HG03280 (cell line): ENCODE data around the gene ZNF439.
"Not testable (repeated sequence)": the region's sequence is repeated elsewhere in the genome, so short reads cannot be mapped to it uniquely, and the experiment has no call there.

ENCODE experiments used
- ATAC-seq: cut with Tn5 transposase; IDR thresholded peaks from one replicate; pipeline ENCODE4 v1.9.1; 2021; ENCODE audit warnings: mild to moderate bottlenecking, moderate library complexity; ENCODE audit not compliant: unreplicated experiment

The ZNF439 gene

GRCh38 chr19:11848594-11849469 is at the start of gene ZNF439:
Gene ZNF439 (plus strand): TSS chr19:11848726. CDS start chr19:11848868, 142 bp downstream.
- ATAC-seq = peak; percentile 89

DNA sequence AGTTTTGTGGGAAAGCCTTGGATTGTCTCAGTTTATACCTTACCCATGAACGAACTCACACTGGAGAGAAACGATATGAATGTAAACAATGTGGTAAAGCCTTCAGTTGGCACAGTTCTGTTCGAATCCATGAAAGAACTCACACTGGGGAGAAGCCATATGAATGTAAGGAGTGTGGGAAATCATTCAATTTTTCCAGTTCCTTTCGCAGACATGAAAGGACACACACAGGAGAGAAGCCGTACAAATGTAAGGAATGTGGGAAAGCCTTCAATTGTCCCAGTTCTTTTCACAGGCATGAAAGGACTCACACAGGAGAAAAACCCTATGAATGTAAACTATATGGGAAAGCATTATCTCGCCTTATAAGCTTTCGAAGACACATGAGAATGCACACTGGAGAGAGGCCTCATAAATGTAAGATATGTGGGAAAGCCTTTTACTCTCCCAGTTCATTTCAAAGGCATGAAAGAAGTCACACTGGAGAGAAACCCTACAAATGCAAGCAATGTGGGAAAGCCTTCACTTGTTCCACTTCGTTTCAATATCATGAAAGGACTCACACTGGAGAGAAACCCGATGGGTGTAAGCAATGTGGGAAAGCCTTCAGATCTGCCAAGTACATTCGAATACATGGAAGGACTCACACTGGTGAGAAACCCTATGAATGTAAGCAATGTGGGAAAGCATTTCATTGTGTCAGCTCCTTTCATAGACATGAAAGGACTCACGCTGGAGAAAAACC is 42.0 kb upstream of the ZNF439 start:
- ATAC-seq = no peak

DNA sequence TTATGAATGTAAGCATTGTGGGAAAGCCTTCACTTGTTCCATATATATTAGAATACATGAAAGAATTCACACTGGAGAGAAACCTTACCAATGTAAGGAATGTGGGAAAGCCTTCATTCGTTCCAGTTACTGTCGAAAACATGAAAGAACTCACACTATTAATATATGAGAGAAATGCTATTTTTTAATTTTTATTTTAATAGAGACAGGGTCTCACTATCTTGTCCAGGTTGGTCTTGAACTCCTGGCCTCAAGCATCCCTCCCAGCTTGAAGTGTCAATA is 41.5 kb upstream of the ZNF439 start:
- ATAC-seq = no peak

DNA sequence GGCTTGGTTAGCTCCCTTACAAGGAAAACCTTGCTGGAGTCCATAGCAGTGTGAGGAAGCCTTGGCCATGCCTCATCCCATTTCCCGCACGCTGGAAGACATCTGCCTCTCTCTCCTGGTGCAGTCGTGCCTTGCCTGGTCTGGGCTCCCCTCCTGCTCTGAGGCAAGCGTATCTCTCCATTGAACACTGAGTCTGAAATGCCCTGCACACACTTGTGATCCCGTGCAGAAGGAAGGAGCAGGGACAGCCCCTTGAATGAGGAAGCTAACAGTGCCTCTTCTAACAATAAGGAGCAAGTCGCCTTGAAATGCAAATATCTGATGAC is 34.9 kb upstream of the ZNF439 start:
- peak; percentile 20 for ATAC-seq

DNA sequence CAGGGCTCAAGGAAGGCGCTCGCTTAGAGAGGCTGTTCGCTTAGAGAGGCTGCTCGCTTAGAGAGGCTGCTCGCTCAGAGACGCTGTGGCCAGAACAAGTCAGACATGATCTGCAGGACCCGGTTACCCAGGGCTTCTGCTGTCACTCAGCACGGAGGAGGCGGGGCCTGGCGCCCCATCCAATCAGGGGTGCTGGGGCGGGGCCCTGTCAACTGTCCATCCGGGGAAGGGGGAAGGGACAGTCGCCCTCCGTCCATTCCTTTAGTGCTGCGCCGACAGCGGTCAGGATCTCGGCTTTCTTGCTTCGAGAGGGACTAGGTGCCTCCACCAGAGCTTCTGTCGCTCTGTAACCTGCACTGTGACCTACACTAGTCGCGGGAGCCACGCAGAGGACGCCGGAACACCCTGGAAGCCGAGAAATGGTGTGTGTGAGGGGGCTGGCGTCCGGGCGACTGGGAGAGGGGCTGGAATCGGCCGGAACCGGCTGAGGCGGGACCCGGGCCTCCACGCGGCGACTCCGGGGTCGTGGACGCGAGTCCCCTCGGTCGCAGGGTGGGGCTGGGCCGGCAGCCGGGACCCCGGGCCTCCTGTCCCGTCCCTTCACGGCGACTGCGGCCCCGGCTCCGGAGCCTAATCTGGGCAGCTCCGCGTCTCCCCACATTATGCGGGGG is 34.4 kb upstream of the ZNF439 start, which contains the start of gene ZNF440:
Gene ZNF440 (plus strand): TSS at position 245 of the 671 bp plus-strand sequence. CDS start 175 bp downstream, at position 420.
- peak; percentile 100 for ATAC-seq

DNA sequence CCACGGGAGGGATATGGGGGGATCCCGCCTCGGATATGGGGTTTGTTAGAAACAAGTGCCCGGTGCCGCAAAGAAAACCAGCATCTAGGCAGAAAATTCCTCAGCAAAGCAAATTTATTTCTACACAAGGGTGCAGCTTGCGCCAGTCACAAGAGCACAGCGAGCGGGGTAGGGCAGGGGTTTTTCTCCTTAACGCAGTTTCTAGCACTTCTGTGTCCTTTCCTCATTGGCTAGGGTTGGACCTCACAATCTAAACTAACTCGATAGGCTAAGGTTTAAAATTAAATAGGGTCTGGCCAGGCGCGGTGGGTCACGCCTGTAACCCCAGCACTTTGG is 33.9 kb upstream of the ZNF439 start:
- ATAC-seq = no peak

DNA sequence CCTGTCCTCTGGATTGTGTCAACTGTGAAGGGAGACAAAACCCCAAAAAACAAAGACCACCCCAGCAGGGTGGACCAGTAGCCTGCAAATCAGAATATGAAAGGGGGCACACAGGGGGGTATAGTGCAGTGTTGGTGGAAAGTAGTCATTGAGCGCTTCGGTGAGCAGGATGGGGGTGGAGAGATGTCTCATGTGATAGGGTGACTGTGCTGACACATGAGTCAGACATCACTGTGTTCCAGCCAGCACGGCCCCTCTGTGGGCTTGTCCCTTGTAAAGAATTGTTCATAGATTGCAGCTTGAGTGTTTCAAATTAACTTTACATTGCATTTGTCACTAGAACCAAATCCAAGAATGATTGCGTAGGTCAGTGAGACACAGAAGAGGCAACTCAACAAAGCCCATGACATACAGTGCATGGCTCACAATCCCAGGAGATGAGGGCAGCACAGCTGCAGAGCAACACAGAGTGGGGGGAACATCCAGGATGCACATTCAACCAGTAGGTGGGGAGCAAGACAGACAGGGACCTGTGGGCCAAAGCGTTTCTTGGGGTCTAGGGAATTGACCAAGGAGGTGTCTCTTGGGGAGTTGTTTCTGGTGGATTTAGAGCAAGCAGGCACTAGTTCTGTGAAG is 26.9 kb upstream of the ZNF439 start:
- no peak for ATAC-seq

DNA sequence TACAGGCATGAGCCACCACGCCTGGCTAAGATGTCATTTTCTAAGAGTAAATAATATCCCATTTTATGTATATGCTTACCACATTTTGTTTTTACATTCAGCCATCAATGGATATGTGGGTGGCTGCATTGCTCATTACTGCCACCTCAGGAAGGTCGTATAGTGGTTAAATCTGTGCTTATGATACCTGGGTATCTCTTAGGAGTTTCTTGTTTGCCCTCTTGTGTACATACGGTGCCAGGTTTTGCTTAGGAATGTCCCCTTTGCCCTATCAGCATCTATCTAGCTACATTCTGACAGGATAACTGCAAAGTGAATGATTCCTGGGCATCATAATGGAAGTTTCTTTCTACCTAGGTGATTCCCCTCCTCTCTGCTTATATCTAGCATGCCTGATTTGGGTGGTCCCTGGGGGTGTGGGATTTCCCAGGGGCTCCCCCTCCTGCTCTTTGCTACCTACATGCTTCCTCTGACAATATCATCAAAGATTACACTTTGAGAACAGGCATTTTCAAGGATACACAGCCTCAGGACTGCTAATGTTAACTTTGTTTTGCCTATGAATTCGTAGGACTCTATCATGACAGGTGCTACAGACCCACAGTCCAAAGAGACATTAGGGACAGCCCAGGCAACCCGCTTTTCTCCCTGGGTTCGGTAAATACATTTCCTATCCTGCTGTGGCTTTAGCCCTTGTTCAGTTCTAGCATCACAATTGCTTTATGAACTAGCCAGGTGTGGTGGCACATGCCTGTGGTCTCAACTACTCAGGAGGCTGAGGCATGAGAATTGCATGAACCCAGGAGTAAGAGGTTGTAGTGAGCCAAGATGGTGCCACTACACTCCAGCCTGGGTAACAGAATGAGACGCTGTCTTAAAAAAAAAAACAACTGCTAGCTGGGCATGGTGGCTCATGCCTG is 19.3 kb upstream of the ZNF439 start:
- ATAC-seq = not testable (repeated sequence)

GRCh38 chr19:11832253-11832912 is 16.1 kb upstream of the ZNF439 start:
- no peak for ATAC-seq

- no peak for ATAC-seq
Measured at GRCh38 chr19:11833541-11833940, 15.0 kb upstream of the ZNF439 start.

DNA sequence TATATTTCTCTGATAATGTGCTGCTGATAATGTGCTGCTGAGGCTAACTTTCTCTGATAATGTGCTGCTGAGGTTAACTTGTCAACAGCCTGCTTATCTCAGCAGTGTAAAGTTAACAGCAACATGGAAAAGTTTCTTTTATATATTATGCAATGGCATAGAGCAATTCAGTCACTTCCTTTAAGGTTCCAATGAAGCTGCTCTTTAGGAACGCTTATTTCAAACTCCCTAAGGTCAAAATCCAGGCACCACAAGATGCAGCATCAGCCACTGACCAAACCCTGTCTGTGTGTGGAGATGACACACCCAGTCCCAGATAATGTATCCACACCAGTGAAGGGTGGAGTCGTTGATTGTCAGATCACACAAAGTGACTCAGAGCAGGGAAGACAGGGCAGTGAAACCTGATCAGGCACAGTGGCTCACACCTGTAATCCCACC is 12.9 kb upstream of the ZNF439 start:
- not testable (repeated sequence) for ATAC-seq

DNA sequence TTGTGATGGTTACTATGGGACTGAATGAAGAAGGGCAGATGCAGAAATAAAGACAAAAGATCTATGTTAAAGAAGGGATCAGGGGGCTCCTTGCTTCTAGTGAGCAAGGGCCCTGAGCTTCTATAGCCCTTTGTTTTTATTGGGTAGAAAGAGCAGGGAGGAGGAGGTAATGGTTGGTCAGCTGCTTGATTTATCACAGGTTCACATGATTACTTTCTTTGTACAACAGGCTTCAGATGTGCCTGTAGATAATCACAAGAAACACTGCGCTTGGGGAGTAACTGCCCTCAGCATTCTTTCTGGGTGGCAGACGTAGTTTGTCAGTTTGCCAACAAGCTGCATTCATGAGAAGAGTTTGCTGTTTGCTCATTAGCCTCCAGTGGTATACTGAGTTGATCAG is 4.8 kb upstream of the ZNF439 start:
- ATAC-seq = no peak

DNA sequence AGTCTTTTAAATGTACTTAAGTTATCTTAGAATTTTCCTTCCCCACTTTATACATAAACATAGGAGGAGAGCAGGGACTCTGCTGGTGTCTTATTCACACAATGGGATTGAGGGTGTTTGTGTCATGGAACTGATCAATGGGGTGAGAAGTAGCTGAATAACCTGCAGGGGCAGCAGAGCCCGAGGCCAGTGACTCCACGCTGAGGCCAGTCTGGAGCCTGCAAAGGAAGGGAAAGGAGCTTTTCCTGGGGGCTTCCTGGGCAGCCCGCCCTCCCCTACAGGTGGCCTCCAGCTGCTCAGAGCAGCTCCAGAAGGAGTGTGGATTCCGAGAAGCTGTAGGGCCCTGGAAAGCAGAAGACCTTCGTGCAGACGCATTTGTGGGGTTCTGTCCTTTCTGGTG is 911 bp upstream of the ZNF439 start:
- ATAC-seq = not testable (repeated sequence)

- ATAC-seq = no peak
Measured at GRCh38 chr19:11848200-11848593, 329 bp upstream of the ZNF439 start.

DNA sequence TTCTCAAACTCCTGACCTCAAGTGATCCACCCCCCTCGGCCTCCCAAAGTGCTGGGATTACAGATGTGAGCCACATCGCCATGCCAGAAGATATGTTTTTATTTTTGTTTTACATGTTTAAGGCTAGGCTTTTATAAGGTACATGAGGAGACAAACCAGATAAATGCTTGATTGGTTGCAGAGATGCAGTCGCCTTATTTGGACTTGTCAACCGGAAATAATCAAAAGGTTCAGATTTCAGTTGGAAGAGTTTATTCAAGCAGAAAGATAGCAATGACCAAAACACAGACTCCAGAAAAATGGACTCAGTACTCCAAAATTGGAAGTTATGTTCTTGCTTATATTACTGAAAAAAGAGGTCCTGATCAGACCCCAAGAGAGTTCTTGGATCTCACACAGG is 1.8 kb downstream of the ZNF439 start:
- ATAC-seq = not testable (repeated sequence)

GRCh38 chr19:11853358-11853757 is 4.8 kb downstream of the ZNF439 start:
- ATAC-seq = no peak

- no peak for ATAC-seq
Measured at GRCh38 chr19:11856596-11857250, 8.2 kb downstream of the ZNF439 start.

- no peak for ATAC-seq
Measured at GRCh38 chr19:11860721-11861120, 12.2 kb downstream of the ZNF439 start.

- no peak for ATAC-seq
Measured at GRCh38 chr19:11861301-11861700, 12.8 kb downstream of the ZNF439 start.
